Keratinocyte (primary cell): Measurements from ENCODE around the gene MAPK1. TPM values are rescaled to one million over a fixed set of nuclear protein-coding genes. Genes with fewer than 3 reads are reported as not detected.
"Not testable (repeated sequence)": the region's sequence is repeated elsewhere in the genome, so short reads cannot be mapped to it uniquely, and the experiment has no call there.

ENCODE experiments used
- DNase-seq: peaks from one replicate; pipeline ENCODE4 v3.0.0-alpha.2; 2011; ENCODE audit warnings: low read depth, missing footprints, low spot score
- FAIRE-seq: peaks from 2 replicates; lab custom pipeline; 2011; peaks lifted over from hg19 to GRCh38; lab: Jason Lieb, UNC
- H2AFZ ChIP-seq: 2 replicates; pipeline ENCODE4 v1.6.0; 2012; ENCODE audit warnings: low read length, control low read depth, inconsistent platforms; ENCODE audit not compliant: control insufficient read depth
- H3K27ac ChIP-seq: 2 replicates; pipeline ENCODE4 v1.5.1; 2011; ENCODE audit warnings: low read length; ENCODE audit not compliant: control insufficient read depth, insufficient read depth
- H3K27me3 ChIP-seq: 3 replicates; pipeline ENCODE4 v1.6.0; 2011; ENCODE audit warnings: low read length; ENCODE audit not compliant: control insufficient read depth, insufficient read depth; ENCODE audit errors: extremely low read depth
- H3K36me3 ChIP-seq, 2 experiments: 2 replicates in 1 of 2; 3 replicates in 1 of 2; pipeline ENCODE4 v1.5.1; 2011; ENCODE audit warnings: low read length in 2 of 2, mild to moderate bottlenecking in 1 of 2; ENCODE audit not compliant: control insufficient read depth in 2 of 2, insufficient read depth in 2 of 2; ENCODE audit errors: extremely low read depth in 1 of 2
- H3K4me1 ChIP-seq: 3 replicates; pipeline ENCODE4 v1.5.1; 2011; ENCODE audit warnings: low read length; ENCODE audit not compliant: control insufficient read depth, insufficient read depth; ENCODE audit errors: extremely low read depth
- H3K4me2 ChIP-seq: 3 replicates; pipeline ENCODE4 v1.6.0; 2011; ENCODE audit warnings: low read depth, low read length; ENCODE audit not compliant: control insufficient read depth, insufficient read depth; ENCODE audit errors: extremely low read depth
- H3K4me3 ChIP-seq, 3 experiments: fragments of 200-600 bp in 1 of 3; sonication (generic) in 1 of 3; 2 replicates in 2 of 3; 3 replicates in 1 of 3; pipeline ENCODE4 v1.5.1; 2011 to 2016; ENCODE audit warnings: low read length in 3 of 3, mild to moderate bottlenecking in 3 of 3, control low read depth in 2 of 3, inconsistent platforms in 1 of 3, low read depth in 1 of 3, mixed read lengths in 1 of 3, mixed run types in 1 of 3, moderate library complexity in 1 of 3; ENCODE audit not compliant: control insufficient read depth in 2 of 3, insufficient read depth in 2 of 3; ENCODE audit errors: extremely low read depth in 1 of 3
- H3K79me2 ChIP-seq: 2 replicates; pipeline ENCODE4 v1.6.0; 2012; ENCODE audit warnings: low read length; ENCODE audit not compliant: control insufficient read depth, insufficient read depth
- H3K9ac ChIP-seq: 3 replicates; pipeline ENCODE4 v1.6.0; 2011; ENCODE audit warnings: low read length; ENCODE audit not compliant: control insufficient read depth, insufficient read depth; ENCODE audit errors: extremely low read depth
- H3K9me1 ChIP-seq: 3 replicates; pipeline ENCODE4 v1.6.0; 2011; ENCODE audit warnings: low read length; ENCODE audit not compliant: control insufficient read depth, insufficient read depth; ENCODE audit errors: extremely low read depth
- H3K9me3 ChIP-seq: 2 replicates; pipeline ENCODE4 v1.5.1; 2012; ENCODE audit warnings: low read depth, low read length; ENCODE audit not compliant: control insufficient read depth
- H4K20me1 ChIP-seq: 3 replicates; pipeline ENCODE4 v1.6.0; 2011; ENCODE audit warnings: low read length; ENCODE audit not compliant: control insufficient read depth, insufficient read depth; ENCODE audit errors: extremely low read depth
- EZH2 ChIP-seq: IDR thresholded peaks from one replicate; pipeline ENCODE4 v1.6.1; 2012; ENCODE audit warnings: inconsistent platforms, mild to moderate bottlenecking, low read length, moderate library complexity
- dilution Hi-C: fragments of 300-500 bp; cut with MboI; formaldehyde crosslinking; loops from one replicate; pipeline ENCODE4 v1.7.0; 2020; ENCODE audit warnings: low sequenced_read_pairs; ENCODE audit not compliant: extremely low pct_ligation_motif_present
- polyA plus RNA-seq, 5 experiments: library from polyadenylated mRNA; depleted of rRNA in 3 of 5; stranded (reverse) in 3 of 5; stranded (forward) in 1 of 5; unstranded in 1 of 5; fragments of >200 nt; gene quantifications; 1 replicate in 1 of 5; 2 replicates in 3 of 5; 3 replicates in 1 of 5; pipeline versions ENCODE4 v1.2.1 to v1.2.3, GENCODE V29; 2011 to 2012; ENCODE audit warnings: missing spikeins in 2 of 5, low read depth in 1 of 5, low replicate concordance in 1 of 5
- TF ChIP-seq, protein P1 (sequence below), 3 experiments: IDR thresholded peaks in 1 of 3; conservative IDR thresholded peaks in 1 of 3; optimal IDR thresholded peaks in 1 of 3; 2 replicates in 2 of 3; 3 replicates in 1 of 3; pipeline versions ENCODE3 to v1.5.1; 2011; ENCODE audit warnings: low read length in 3 of 3, mild to moderate bottlenecking in 3 of 3, moderate library complexity in 2 of 3, control low read depth in 1 of 3, inconsistent platforms in 1 of 3; ENCODE audit not compliant: insufficient read depth in 2 of 3; ENCODE audit errors: extremely low read depth in 1 of 3

MAPK1 gene
- polyA plus RNA-seq, 1 donor (not counting 4 experiments of a cell fraction or from before 2014, with no cell fraction given), result 136 TPM

DNA sequence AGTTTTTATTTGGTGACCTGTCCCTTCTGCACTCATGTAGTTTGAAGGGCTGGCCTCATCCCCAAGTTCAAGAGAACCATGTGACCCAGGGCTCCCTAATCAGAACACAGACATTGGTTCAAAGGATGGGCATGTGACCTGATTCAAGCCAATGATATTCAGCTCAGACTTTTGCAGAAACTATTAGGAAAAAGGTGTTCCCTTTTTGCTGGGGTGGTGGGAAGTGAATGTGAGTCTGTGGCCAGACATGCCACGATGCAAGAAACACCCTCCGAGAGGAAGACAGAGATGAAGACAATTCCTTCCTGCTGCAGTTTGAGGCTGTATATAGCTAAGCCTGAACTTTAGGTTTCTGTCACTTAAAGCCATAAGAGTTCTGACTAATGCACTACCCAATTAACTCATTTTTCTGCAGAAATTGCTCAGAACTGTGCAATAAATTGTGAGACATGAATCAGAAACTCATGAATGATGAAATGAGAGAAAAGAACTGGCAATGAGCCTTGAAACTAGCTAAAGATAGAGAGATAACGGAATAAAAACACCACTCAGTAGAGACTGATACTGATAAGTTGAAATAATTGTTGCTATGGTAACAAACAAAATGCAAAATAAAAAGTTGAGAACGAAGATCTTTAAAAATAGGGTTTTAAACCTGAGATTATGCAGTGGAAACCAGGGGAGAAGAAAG lies 9.2 kb upstream of the MAPK1 start:
- H3K4me2 ChIP-seq, result no peak overlapping the region
- DNase-seq (no peak), FAIRE-seq (no peak)
- H3K9me1 ChIP-seq, result no peaks in the 10 kb centered on the region
- peaks cover 4% of the 10 kb centered on the region for H3K4me1 ChIP-seq
- no peak overlapping the region for H3K9ac ChIP-seq
- H3K36me3 ChIP-seq, result no peaks in the 10 kb centered on the region
- peak overlapping the region; percentile 26 for H3K27ac ChIP-seq
- no peaks in the 10 kb centered on the region for H3K79me2 ChIP-seq
- no peak overlapping the region for H2AFZ ChIP-seq
- dilution Hi-C loops, result no loop called here
- no peaks in the 10 kb centered on the region for H3K9me3 ChIP-seq
- no peak for TF ChIP-seq EZH2
- TF ChIP-seq, protein P1, sequence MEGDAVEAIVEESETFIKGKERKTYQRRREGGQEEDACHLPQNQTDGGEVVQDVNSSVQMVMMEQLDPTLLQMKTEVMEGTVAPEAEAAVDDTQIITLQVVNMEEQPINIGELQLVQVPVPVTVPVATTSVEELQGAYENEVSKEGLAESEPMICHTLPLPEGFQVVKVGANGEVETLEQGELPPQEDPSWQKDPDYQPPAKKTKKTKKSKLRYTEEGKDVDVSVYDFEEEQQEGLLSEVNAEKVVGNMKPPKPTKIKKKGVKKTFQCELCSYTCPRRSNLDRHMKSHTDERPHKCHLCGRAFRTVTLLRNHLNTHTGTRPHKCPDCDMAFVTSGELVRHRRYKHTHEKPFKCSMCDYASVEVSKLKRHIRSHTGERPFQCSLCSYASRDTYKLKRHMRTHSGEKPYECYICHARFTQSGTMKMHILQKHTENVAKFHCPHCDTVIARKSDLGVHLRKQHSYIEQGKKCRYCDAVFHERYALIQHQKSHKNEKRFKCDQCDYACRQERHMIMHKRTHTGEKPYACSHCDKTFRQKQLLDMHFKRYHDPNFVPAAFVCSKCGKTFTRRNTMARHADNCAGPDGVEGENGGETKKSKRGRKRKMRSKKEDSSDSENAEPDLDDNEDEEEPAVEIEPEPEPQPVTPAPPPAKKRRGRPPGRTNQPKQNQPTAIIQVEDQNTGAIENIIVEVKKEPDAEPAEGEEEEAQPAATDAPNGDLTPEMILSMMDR (optimal IDR thresholded peaks at IDR 0.05 in 1 of 3, IDR thresholded peaks at IDR 0.05 in 1 of 3, conservative IDR thresholded peaks at IDR 0.05 in 1 of 3; ENCODE audit: extremely low read depth in 1 of 3, insufficient read depth in 2 of 3, low read length in 3 of 3), result no peak
- no peaks in the 10 kb centered on the region for H4K20me1 ChIP-seq
- H3K4me3 ChIP-seq, result no peak overlapping the region
- H3K27me3 ChIP-seq, result no peaks in the 10 kb centered on the region

DNA sequence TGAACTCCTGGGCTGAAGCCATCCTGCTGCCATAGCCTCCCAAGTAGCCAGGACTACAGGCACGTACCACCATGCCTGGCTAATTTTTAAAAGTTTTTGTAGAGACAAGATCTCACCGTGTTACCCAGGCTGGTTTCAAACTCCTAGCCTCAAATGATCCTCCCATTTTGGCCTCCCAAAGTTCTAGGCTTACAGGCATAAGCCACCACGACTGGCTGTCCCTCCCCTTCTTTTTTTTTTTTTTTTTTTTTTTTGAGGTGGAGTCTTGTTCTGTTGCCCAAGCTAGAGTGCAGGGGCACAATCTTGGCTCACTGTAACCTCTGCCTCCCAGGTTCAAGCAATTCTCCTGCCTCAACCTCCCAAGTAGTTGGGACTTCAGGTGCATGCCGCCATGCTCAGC lies 7.5 kb upstream of the MAPK1 start:
- H3K9me3 ChIP-seq, H3K4me2 ChIP-seq, H3K9me1 ChIP-seq, H3K4me1 ChIP-seq, H2AFZ ChIP-seq, FAIRE-seq, DNase-seq, H3K4me3 ChIP-seq, H3K27ac ChIP-seq, H3K9ac ChIP-seq, H4K20me1 ChIP-seq, H3K36me3 ChIP-seq, H3K27me3 ChIP-seq, dilution Hi-C loops, H3K79me2 ChIP-seq: not testable (repeated sequence)

DNA sequence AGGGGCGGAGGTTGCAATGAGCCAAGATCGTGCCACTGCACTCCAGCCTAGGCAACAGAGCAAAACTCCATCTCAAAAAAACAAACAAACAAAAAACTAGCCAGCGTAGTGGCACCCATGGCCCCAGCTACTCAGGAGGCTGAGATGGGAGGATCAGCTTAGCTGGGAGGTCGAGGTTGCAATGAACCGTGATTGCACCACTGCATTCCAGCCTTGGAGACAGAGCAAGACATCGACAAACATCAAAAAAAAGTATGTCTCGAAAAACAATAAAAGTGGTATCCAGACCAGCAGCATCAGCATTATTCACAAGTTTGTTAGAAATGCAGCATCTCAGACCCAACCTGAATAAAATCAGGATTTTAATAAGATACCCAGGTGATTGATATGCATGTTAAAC lies 6.2 kb upstream of the MAPK1 start:
- Histone ChIP-seq H3K27me3 (no peaks in the 10 kb centered on the region), H4K20me1 (no peaks in the 10 kb centered on the region), H3K9me1 (no peaks in the 10 kb centered on the region), H3K4me2 (no peak overlapping the region), H2AFZ (no peak overlapping the region), H3K9ac (no peak overlapping the region), H3K36me3 (no peaks in the 10 kb centered on the region), H3K4me3 (no peak overlapping the region), H3K27ac (no peak overlapping the region), H3K9me3 (no peaks in the 10 kb centered on the region), H3K4me1 (peaks cover 4% of the 10 kb centered on the region), H3K79me2 (no peaks in the 10 kb centered on the region)
- no peak for DNase-seq
- no peak for FAIRE-seq
- TF ChIP-seq, protein P1 (optimal IDR thresholded peaks at IDR 0.05 in 1 of 3, IDR thresholded peaks at IDR 0.05 in 1 of 3, conservative IDR thresholded peaks at IDR 0.05 in 1 of 3; ENCODE audit: extremely low read depth in 1 of 3, insufficient read depth in 2 of 3, low read length in 3 of 3), result no peak
- no peak for TF ChIP-seq EZH2
- dilution Hi-C loops, result no loop called here

DNA sequence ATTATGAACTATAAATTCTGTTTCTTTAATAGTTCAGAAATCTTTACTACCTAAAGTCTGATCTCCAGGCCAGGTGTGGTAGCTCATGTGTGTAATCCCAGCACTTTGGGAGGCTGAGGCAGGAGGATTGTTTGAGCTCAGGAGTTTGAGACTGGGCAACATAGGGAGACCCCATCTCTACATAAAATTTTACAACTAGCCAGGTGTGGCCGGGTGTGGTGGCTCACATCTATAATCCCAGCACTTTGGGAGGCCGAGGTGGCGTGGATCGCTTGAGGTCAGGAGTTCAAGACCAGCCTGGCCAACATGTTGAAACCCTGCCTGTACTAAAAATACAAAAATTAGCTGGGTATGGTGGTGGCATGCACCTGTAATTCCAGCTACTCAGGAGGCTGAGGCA lies 5.3 kb upstream of the MAPK1 start:
- H3K27ac ChIP-seq, H3K4me2 ChIP-seq, H3K4me1 ChIP-seq, H3K79me2 ChIP-seq, H3K36me3 ChIP-seq, H3K27me3 ChIP-seq, H3K9me1 ChIP-seq, FAIRE-seq, H3K9me3 ChIP-seq, H4K20me1 ChIP-seq, H3K9ac ChIP-seq, H2AFZ ChIP-seq, H3K4me3 ChIP-seq, DNase-seq, dilution Hi-C loops: not testable (repeated sequence)
